NCI-H82 treated with DMSO at 0.1 percent for 48 hours (cell line): ENCODE results near the gene MYD88.

Experiments
- DNase-seq: peaks from one replicate; lab custom pipeline; 2025; ENCODE audit not compliant: unreplicated experiment; lab: John Stamatoyannopoulos, UW

The MYD88 gene

GRCh38 chr3:38111696-38112377, 26.6 kb upstream of the MYD88 start:
- no peak for DNase-seq

- no peak for DNase-seq
These were observed 26.1 kb upstream of the MYD88 start for GRCh38 chr3:38112378-38112761.

- no peak for DNase-seq
These were observed 24.2 kb upstream of the MYD88 start for GRCh38 chr3:38114052-38114874.

- DNase-seq, result no peak
These were observed 23.4 kb upstream of the MYD88 start for GRCh38 chr3:38114875-38115644.

GRCh38 chr3:38115645-38116427, 22.6 kb upstream of the MYD88 start:
- DNase-seq, result no peak

- no peak for DNase-seq
These were observed 21.8 kb upstream of the MYD88 start for GRCh38 chr3:38116471-38117162.

- no peak for DNase-seq
These were observed 21.2 kb upstream of the MYD88 start for GRCh38 chr3:38117163-38117716.

GRCh38 chr3:38117748-38118420, 20.6 kb upstream of the MYD88 start:
- no peak for DNase-seq

GRCh38 chr3:38118421-38119247, 19.8 kb upstream of the MYD88 start:
- no peak for DNase-seq

- no peak for DNase-seq
These were observed 19.3 kb upstream of the MYD88 start for GRCh38 chr3:38119248-38119544.

- DNase-seq, result no peak
These were observed 18.4 kb upstream of the MYD88 start for GRCh38 chr3:38119821-38120692.

GRCh38 chr3:38120693-38121450, 17.6 kb upstream of the MYD88 start:
- DNase-seq, result no peak

GRCh38 chr3:38121451-38121831, 17.0 kb upstream of the MYD88 start:
- DNase-seq, result no peak

- DNase-seq, result no peak
These were observed 16.5 kb upstream of the MYD88 start for GRCh38 chr3:38121832-38122461.

- DNase-seq, result no peak
These were observed 15.7 kb upstream of the MYD88 start for GRCh38 chr3:38122712-38123290.

- DNase-seq, result no peak
These were observed 13.9 kb upstream of the MYD88 start for GRCh38 chr3:38124324-38125122.
